Adrenal gland (tissue), 12 donors: ENCODE measurements around the gene NETO2. TPM values are rescaled to one million over a fixed set of nuclear protein-coding genes. Genes with fewer than 3 reads are reported as not detected.
"Not testable (repeated sequence)": the region's sequence is repeated elsewhere in the genome, so short reads cannot be mapped to it uniquely, and the experiment has no call there.

Experiments
- DNase-seq, 7 donors: peaks; one replicate each; pipeline ENCODE4 v3.0.0-alpha.2; 2019 to 2020
- H3K27ac ChIP-seq, 5 donors: fragments of 200-600 bp; sonication (generic) in 4 of 5; 1 replicate in 3 of 5; 2 replicates in 2 of 5; pipeline versions ENCODE4 v1.5.1 to v1.8.0; 2016 to 2020; ENCODE audit warnings: mild to moderate bottlenecking in 1 of 5
- H3K27me3 ChIP-seq: fragments of 200-600 bp; 2 replicates; pipeline ENCODE4 v1.8.0; 2021
- H3K36me3 ChIP-seq, 2 donors: fragments of 200-600 bp; replicated peaks in 1 of 2; 1 replicate in 1 of 2; 2 replicates in 1 of 2; pipeline versions ENCODE4 v1.5.1 to v1.8.0; 2018 to 2022
- H3K4me1 ChIP-seq, 2 donors: fragments of 200-600 bp; replicated peaks in 1 of 2; 1 replicate in 1 of 2; 2 replicates in 1 of 2; pipeline versions ENCODE4 v1.5.1 to v1.8.0; 2018 to 2021
- H3K4me3 ChIP-seq, 4 donors: fragments of 200-600 bp; sonication (generic) in 3 of 4; one replicate each; pipeline ENCODE4 v1.5.1; 2016 to 2018
- H3K9me3 ChIP-seq, 3 donors: fragments of 200-600 bp; sonication (generic) in 1 of 3; replicated peaks in 1 of 3; 1 replicate in 2 of 3; 2 replicates in 1 of 3; pipeline versions ENCODE4 v1.5.1 to v1.8.0; 2016 to 2021
- POLR2A ChIP-seq, 2 donors: fragments of 450-650 bp; IDR thresholded peaks; one replicate each; pipeline ENCODE4 v1.6.1; 2017; ENCODE audit warnings: antibody characterized with exemption in 2 of 2, mild to moderate bottlenecking in 2 of 2, moderate library complexity in 1 of 2
- whole genome bisulfite sequencing, 4 donors: extraction: QIAGEN DNeasy Blood & Tissue Kit in 2 of 4; methylation state at CpG; one replicate each; pipeline versions ENCODE4 v1.1.5 to v1.1.7; 2013 to 2017; 5-methylcytosine and 5-hydroxymethylcytosine counted together
- intact Hi-C, 2 donors: fragments of 100-400 bp; cut with DNase I; formaldehyde crosslinking; loops; one replicate each; pipeline versions ENCODE4 v1.14.1 to v1.15.0; 2022 to 2023
- polyA plus RNA-seq, 3 donors: library from polyadenylated mRNA; stranded (reverse); fragments of 200-250 nt in 2 of 3; fragments of 350-450 nt in 1 of 3; fragmentation: Illumina TruSeq in 1 of 3; extraction: RNeasy Lipid Tissue Mini Kit (QIAGEN cat#74804) in 1 of 3; gene quantifications; one replicate each; pipeline ENCODE4 v1.2.3, GENCODE V29; 2013 to 2014
- total RNA-seq, 9 donors: library from RNA; depleted of rRNA in 4 of 9; stranded (reverse); fragments of >200 nt in 4 of 9; fragments of 120-200 nt in 1 of 9; fragmentation: NEBNext Ultra II Directional in 1 of 9; extraction: Animal tissue kit (Norgen Biotek cat#: 25700) in 1 of 9; gene quantifications; one replicate each; pipeline versions ENCODE4 v1.1.0 to v1.2.4, GENCODE V29; 2013 to 2023
- TF ChIP-seq, protein P1 (sequence below), 6 experiments: fragments of 450-650 bp in 4 of 6; fragments of 200-600 bp in 2 of 6; sonication (generic) in 1 of 6; IDR thresholded peaks; 1 replicate in 5 of 6; 2 replicates in 1 of 6; pipeline versions ENCODE4 v1.5.1 to v1.8.0; 2016 to 2021; ENCODE audit warnings: antibody characterized with exemption in 6 of 6, mild to moderate bottlenecking in 2 of 6, moderate library complexity in 1 of 6
- donor health status: healthy with polysubstance abuse.
- donor health status: Bipolar disorder and iron deficiency.
- donor health status: DM: yes; HTN: yes; CAD: no.
- donor health status: DM: no; HTN: no; CAD: no.
- donor health status: DM: no; HTN: no; CAD: no.
- donor health status: DM: yes; HTN: yes; CAD: no.

NETO2 gene
- total and polyA plus RNA-seq, 12 donors, result 1.9 to 46.3 (median 9.8) TPM

DNA sequence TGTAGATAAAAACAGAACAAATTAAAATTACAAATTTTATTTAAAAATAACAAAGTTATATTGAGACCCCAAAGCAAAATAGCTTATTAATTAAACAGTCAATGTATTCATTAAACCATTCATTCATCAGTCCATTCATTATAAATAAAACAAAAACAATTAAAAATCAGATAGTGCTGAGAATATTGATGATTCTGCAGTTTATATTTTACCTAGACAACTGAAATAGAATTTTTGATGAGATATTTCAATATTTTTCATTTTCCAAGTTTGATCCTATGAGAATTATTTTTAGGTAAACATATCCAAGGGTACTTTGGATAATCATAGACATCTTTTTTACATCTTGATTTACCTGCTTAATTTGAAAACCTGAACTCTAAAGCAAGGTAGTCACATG, 15.2 kb upstream of the NETO2 start:
- H3K9me3 ChIP-seq, result peaks cover 0 to 5% (median 0%) of the 10 kb centered on the region in 3 donors
- H3K4me1 ChIP-seq, result no peaks in the 10 kb centered on the region
- DNase-seq, result no peak
- H3K27ac ChIP-seq, result no peak overlapping the region
- H3K27me3 ChIP-seq, result no peaks in the 10 kb centered on the region
- H3K4me3 ChIP-seq, result no peak overlapping the region
- H3K36me3 ChIP-seq, result no peaks in the 10 kb centered on the region
- intact Hi-C loops, result no loop called here
- no peak for TF ChIP-seq POLR2A (IDR thresholded peaks at IDR 0.05)
- TF ChIP-seq, protein P1, sequence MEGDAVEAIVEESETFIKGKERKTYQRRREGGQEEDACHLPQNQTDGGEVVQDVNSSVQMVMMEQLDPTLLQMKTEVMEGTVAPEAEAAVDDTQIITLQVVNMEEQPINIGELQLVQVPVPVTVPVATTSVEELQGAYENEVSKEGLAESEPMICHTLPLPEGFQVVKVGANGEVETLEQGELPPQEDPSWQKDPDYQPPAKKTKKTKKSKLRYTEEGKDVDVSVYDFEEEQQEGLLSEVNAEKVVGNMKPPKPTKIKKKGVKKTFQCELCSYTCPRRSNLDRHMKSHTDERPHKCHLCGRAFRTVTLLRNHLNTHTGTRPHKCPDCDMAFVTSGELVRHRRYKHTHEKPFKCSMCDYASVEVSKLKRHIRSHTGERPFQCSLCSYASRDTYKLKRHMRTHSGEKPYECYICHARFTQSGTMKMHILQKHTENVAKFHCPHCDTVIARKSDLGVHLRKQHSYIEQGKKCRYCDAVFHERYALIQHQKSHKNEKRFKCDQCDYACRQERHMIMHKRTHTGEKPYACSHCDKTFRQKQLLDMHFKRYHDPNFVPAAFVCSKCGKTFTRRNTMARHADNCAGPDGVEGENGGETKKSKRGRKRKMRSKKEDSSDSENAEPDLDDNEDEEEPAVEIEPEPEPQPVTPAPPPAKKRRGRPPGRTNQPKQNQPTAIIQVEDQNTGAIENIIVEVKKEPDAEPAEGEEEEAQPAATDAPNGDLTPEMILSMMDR (IDR thresholded peaks at IDR 0.05), result no peak

DNA sequence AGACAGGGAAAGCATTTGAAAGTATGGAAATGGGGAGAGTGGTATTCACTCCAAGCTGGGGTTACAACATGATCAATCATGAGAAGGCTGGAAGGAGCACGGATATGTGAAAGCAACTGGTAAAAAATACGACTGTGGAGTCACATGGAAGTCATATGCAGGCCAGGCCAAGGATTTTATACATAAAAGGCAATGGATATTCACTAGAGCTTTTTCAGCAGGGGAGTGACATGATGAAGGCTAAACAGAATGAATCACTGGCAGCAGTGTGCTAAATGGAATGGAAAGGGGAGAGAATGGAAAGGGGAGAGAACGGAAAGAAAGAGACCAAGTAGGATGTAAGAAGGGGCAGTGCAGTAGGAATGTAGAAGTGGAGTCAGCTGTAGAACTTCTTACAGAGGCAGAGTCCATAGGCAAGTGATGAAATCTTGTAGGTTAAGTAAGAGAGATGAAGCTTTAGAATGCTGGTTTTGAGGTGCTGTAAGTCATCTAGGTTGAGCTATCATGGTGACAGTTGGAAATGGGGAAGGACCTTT, 13.0 kb upstream of the NETO2 start:
- no peak for TF ChIP-seq POLR2A (IDR thresholded peaks at IDR 0.05)
- TF ChIP-seq, protein P1 (IDR thresholded peaks at IDR 0.05), result no peak
- Histone ChIP-seq H3K9me3 (peaks cover 0 to 5% (median 0%) of the 10 kb centered on the region in 3 donors), H3K27ac (no peak overlapping the region), H3K4me3 (no peak overlapping the region), H3K27me3 (no peaks in the 10 kb centered on the region), H3K36me3 (no peaks in the 10 kb centered on the region), H3K4me1 (no peaks in the 10 kb centered on the region)
- DNase-seq, result peak in 1 of 7 donors; percentile 11
- 55 to 64% (median 58%) methylated on average over 3 of the region's 3 CpGs for WGBS, 4 donors
- intact Hi-C loops, result no loop called here

DNA sequence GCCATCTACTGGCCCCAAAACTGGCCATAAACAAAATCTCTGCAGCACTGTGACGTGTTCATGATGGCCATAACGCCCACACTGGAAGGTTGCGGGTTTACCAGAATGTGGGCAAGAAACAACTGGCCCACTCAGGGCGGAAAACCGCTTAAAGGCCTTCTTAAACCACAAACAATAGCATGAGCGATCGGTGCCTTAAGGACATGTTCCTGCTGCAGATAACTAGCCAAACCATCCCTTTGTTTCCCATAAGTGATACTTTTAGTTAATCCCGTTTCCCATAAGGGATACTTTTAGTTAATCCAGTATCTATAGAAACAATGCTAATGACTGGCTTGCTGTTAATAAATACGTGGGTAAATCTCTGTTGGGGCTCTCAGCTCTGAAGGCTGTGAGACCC, 8.8 kb upstream of the NETO2 start:
- WGBS, 4 donors, result 94 to 99% (median 98%) methylated on average over 9 of the region's 9 CpGs

DNA sequence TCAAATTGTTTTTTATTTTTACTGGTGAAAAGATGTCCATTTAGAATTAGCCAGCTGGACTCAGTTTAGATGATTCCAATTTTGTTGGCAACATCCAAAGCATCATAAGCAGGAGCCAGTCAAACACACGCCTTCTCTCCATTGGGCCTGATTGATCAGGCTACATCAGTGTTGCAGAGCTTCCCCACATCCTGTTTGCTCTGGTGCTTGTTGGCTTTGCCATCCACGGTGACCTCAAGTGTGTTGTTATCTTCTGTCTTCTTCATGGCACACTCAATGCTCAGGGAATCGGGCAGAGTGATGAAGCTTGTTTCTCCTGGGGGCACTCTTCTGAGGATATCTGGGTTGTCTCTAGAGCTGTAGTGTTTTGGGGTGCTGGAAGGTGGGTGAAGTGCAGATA, 6.3 kb upstream of the NETO2 start:
- no peaks in the 10 kb centered on the region for H3K36me3 ChIP-seq
- no peaks in the 10 kb centered on the region for H3K4me1 ChIP-seq
- 92 to 100% (median 97%) methylated on average over 3 of the region's 3 CpGs for WGBS, 4 donors
- no peak for DNase-seq
- intact Hi-C loops, result no loop called here
- H3K27me3 ChIP-seq, result no peaks in the 10 kb centered on the region
- no peak overlapping the region for H3K4me3 ChIP-seq
- H3K9me3 ChIP-seq, result no peaks in the 10 kb centered on the region
- no peak for TF ChIP-seq POLR2A (IDR thresholded peaks at IDR 0.05)
- TF ChIP-seq, protein P1 (IDR thresholded peaks at IDR 0.05), result no peak
- H3K27ac ChIP-seq, result no peak overlapping the region

More for the DNA sequence above, 8.8 kb upstream of the NETO2 start:
- H3K36me3 ChIP-seq, intact Hi-C loops, DNase-seq, H3K27me3 ChIP-seq, H3K4me3 ChIP-seq, H3K4me1 ChIP-seq, H3K9me3 ChIP-seq, H3K27ac ChIP-seq: not testable (repeated sequence)

DNA sequence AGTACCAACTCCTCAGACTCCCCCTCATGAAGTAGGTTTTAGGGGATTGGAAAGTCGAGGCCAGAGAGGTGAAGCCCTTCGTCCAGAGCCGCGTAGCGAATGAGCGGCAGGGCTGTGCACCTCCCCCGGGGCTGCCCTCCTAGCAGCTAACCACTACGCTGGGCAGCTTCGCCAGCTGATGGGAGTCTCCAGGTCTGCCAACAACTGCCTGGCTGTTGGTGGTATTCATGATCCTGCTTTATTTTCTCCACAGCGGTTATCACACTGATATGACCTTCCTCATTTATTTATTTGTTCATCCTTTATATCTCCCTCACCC, 773 bp upstream of the NETO2 start:
- H3K36me3 ChIP-seq, result no peaks in the 10 kb centered on the region
- intact Hi-C loops, result loop anchor here (5.0 to 10.0 kb wide), 6 partner anchors 110 to 1013 kb away; partner anchors contain the start of gene ABCC12 (in 2 of the 2)
- no peaks in the 10 kb centered on the region for H3K9me3 ChIP-seq
- no peaks in the 10 kb centered on the region for H3K4me1 ChIP-seq
- H3K27ac ChIP-seq, result no peak overlapping the region
- H3K4me3 ChIP-seq, result peak overlapping the region in 2 of 4 donors; percentile 26 to 78
- DNase-seq, result peak in 1 of 7 donors; percentile 18
- no peaks in the 10 kb centered on the region for H3K27me3 ChIP-seq
- 6 to 23% (median 15%) methylated on average over 4 to 10 of the region's 10 CpGs for WGBS, 4 donors
- no peak for TF ChIP-seq POLR2A (IDR thresholded peaks at IDR 0.05)
- TF ChIP-seq, protein P1 (IDR thresholded peaks at IDR 0.05), result no peak
